Measurements from ENCODE around the gene GPC5.
A peak's percentile ranks its signal among the peaks of the same experiment; 100 is the strongest.
"Not testable (repeated sequence)": the region's sequence is repeated elsewhere in the genome, so short reads cannot be mapped to it uniquely, and the experiment has no call there.

The GPC5 gene

GRCh38 chr13:91774397-91774796 is 376.0 kb downstream of the GPC5 start:
- DNase-seq (ENCODE audit: low read depth), result no peak

GRCh38 chr13:91776611-91777193 is 378.3 kb downstream of the GPC5 start:
- no peak for DNase-seq (ENCODE audit: low read depth)

- DNase-seq (ENCODE audit: low read depth), result no peak
Measured at GRCh38 chr13:91778123-91778522, 379.7 kb downstream of the GPC5 start.

GRCh38 chr13:91781982-91782691 is 383.7 kb downstream of the GPC5 start:
- not testable (repeated sequence) for DNase-seq (ENCODE audit: low read depth)

GRCh38 chr13:91785431-91786119 is 387.2 kb downstream of the GPC5 start:
- no peak for DNase-seq (ENCODE audit: low read depth)

GRCh38 chr13:91792054-91792453 is 393.6 kb downstream of the GPC5 start:
- DNase-seq (ENCODE audit: low read depth), result no peak

- DNase-seq (ENCODE audit: low read depth), result no peak
Measured at GRCh38 chr13:91797567-91797966, 399.1 kb downstream of the GPC5 start.

- DNase-seq (ENCODE audit: low read depth), result not testable (repeated sequence)
Measured at GRCh38 chr13:91798338-91798737, 399.9 kb downstream of the GPC5 start.

- not testable (repeated sequence) for DNase-seq (ENCODE audit: low read depth)
Measured at GRCh38 chr13:91801772-91802171, 403.4 kb downstream of the GPC5 start.

GRCh38 chr13:91802957-91803356 is 404.5 kb downstream of the GPC5 start:
- no peak for DNase-seq (ENCODE audit: low read depth)

- no peak for DNase-seq (ENCODE audit: low read depth)
Measured at GRCh38 chr13:91804724-91805123, 406.3 kb downstream of the GPC5 start.

GRCh38 chr13:91805605-91806004 is 407.2 kb downstream of the GPC5 start:
- DNase-seq (ENCODE audit: low read depth), result no peak

GRCh38 chr13:91809161-91809560 is 410.7 kb downstream of the GPC5 start:
- no peak for DNase-seq (ENCODE audit: low read depth)

- no peak for DNase-seq (ENCODE audit: low read depth)
Measured at GRCh38 chr13:91813253-91813652, 414.8 kb downstream of the GPC5 start.

- DNase-seq (ENCODE audit: low read depth), result no peak
Measured at GRCh38 chr13:91816263-91816807, 417.9 kb downstream of the GPC5 start.

GRCh38 chr13:91817250-91817649 is 418.8 kb downstream of the GPC5 start:
- DNase-seq (ENCODE audit: low read depth), result peak; percentile 3

GRCh38 chr13:91824416-91824815 is 426.0 kb downstream of the GPC5 start:
- DNase-seq (ENCODE audit: low read depth), result no peak

GRCh38 chr13:91825516-91825915 is 427.1 kb downstream of the GPC5 start:
- DNase-seq (ENCODE audit: low read depth), result no peak

- no peak for DNase-seq (ENCODE audit: low read depth)
Measured at GRCh38 chr13:91836553-91836952, 438.1 kb downstream of the GPC5 start.

GRCh38 chr13:91845612-91846011 is 447.2 kb downstream of the GPC5 start:
- DNase-seq (ENCODE audit: low read depth), result no peak

- DNase-seq (ENCODE audit: low read depth), result no peak
Measured at GRCh38 chr13:91863699-91864098, 465.3 kb downstream of the GPC5 start.

- DNase-seq (ENCODE audit: low read depth), result no peak
Measured at GRCh38 chr13:91868351-91868750, 469.9 kb downstream of the GPC5 start.

- no peak for DNase-seq (ENCODE audit: low read depth)
Measured at GRCh38 chr13:91878491-91878890, 480.1 kb downstream of the GPC5 start.
